Neural crest cell (in vitro differentiated cells): ENCODE measurements around the gene TUT4. TPM values are rescaled to one million over a fixed set of nuclear protein-coding genes. Genes with fewer than 3 reads are reported as not detected.

Experiments used
- DNase-seq: peaks from one replicate; pipeline ENCODE4 v3.0.0; 2021; ENCODE audit warnings: low read depth, mixed read lengths, low spot score
- H3K27ac Mint-ChIP-seq: one replicate; pipeline ENCODE4 v1.8.0; 2021; ENCODE audit warnings: mild to moderate bottlenecking, mixed read lengths; ENCODE audit not compliant: unreplicated experiment
- H3K27me3 Mint-ChIP-seq: 2 replicates; pipeline ENCODE4 v1.8.0; 2021; ENCODE audit warnings: low read depth, mild to moderate bottlenecking, mixed read lengths
- H3K36me3 Mint-ChIP-seq: 2 replicates; pipeline ENCODE4 v1.8.0; 2021; ENCODE audit warnings: low read depth, mild to moderate bottlenecking, mixed read lengths
- H3K4me1 Mint-ChIP-seq: 2 replicates; pipeline ENCODE4 v1.8.0; 2021; ENCODE audit warnings: mixed read lengths
- H3K4me3 Mint-ChIP-seq: one replicate; pipeline ENCODE4 v1.8.0; 2021; ENCODE audit warnings: mild to moderate bottlenecking, mixed read lengths
- H3K9me3 Mint-ChIP-seq: 2 replicates; pipeline ENCODE4 v1.8.0; 2021; ENCODE audit warnings: mixed read lengths
- CTCF ChIP-seq: fragments of 200-600 bp; sonication (generic); conservative IDR thresholded peaks from 2 replicates; pipeline ENCODE4 v1.5.0; 2021; ENCODE audit warnings: antibody characterized with exemption, mild to moderate bottlenecking
- total RNA-seq: library from RNA; stranded (reverse); gene quantifications from 2 replicates; pipeline ENCODE4 v1.2.1, GENCODE V29; 2021

Gene TUT4
- total RNA-seq, 1 donor from 2014 or later = 88.0 TPM

GRCh38 chr1:52414942-52415341, 137.9 kb downstream of the TUT4 start:
- peaks cover 18% of the 10 kb centered on the region for H3K36me3 Mint-ChIP-seq
- H3K4me3 Mint-ChIP-seq = no peak overlapping the region
- H3K27me3 Mint-ChIP-seq = no peaks in the 10 kb centered on the region
- no peaks in the 10 kb centered on the region for H3K4me1 Mint-ChIP-seq
- no peak overlapping the region for H3K27ac Mint-ChIP-seq
- H3K9me3 Mint-ChIP-seq = no peaks in the 10 kb centered on the region
- no peak for TF ChIP-seq CTCF
- DNase-seq = no peak

GRCh38 chr1:52413410-52413989, 139.4 kb downstream of the TUT4 start:
- DNase-seq = no peak
- H3K36me3 Mint-ChIP-seq = peaks cover 20% of the 10 kb centered on the region
- H3K27me3 Mint-ChIP-seq = no peaks in the 10 kb centered on the region
- H3K27ac Mint-ChIP-seq = no peak overlapping the region
- H3K4me3 Mint-ChIP-seq = no peak overlapping the region
- H3K9me3 Mint-ChIP-seq = no peaks in the 10 kb centered on the region
- no peak for TF ChIP-seq CTCF
- no peaks in the 10 kb centered on the region for H3K4me1 Mint-ChIP-seq

- peak overlapping the region; percentile 100 for H3K27ac Mint-ChIP-seq
These were observed 147.9 kb downstream of the TUT4 start for GRCh38 chr1:52404975-52405338.

GRCh38 chr1:52404116-52404974, 148.5 kb downstream of the TUT4 start, which contains the start of the genes ORC1 and PRPF38A:
Gene ORC1, minus strand, starts transcription at chr1:52404423. Its CDS starts 2,200 bp downstream, at chr1:52402223.
Gene PRPF38A, plus strand, starts transcription at chr1:52404602. Its CDS starts 148 bp downstream, at chr1:52404750.
- DNase-seq = peak; percentile 96
- Mint-ChIP-seq H3K27me3 (no peaks in the 10 kb centered on the region), H3K9me3 (no peaks in the 10 kb centered on the region), H3K4me3 (peak within 1 kb of the TSS; percentile 100), H3K36me3 (peaks cover 20% of the 10 kb centered on the region), H3K4me1 (peaks cover 39% of the 10 kb centered on the region), H3K27ac (peak within 1 kb of the TSS; percentile 100)
- peak; percentile 69 for TF ChIP-seq CTCF

More at GRCh38 chr1:52404975-52405338, 147.9 kb downstream of the TUT4 start:
- TF ChIP-seq CTCF = no peak
- peak overlapping the region; percentile 100 for H3K4me3 Mint-ChIP-seq
- peaks cover 39% of the 10 kb centered on the region for H3K4me1 Mint-ChIP-seq
- H3K9me3 Mint-ChIP-seq = no peaks in the 10 kb centered on the region
- H3K36me3 Mint-ChIP-seq = peaks cover 20% of the 10 kb centered on the region
- H3K27me3 Mint-ChIP-seq = no peaks in the 10 kb centered on the region
- DNase-seq = no peak

GRCh38 chr1:52403566-52404115, 149.3 kb downstream of the TUT4 start:
- Mint-ChIP-seq H3K4me1 (peaks cover 39% of the 10 kb centered on the region), H3K27ac (peak overlapping the region; percentile 100), H3K27me3 (no peaks in the 10 kb centered on the region), H3K4me3 (peak overlapping the region; percentile 100), H3K36me3 (peaks cover 15% of the 10 kb centered on the region), H3K9me3 (no peaks in the 10 kb centered on the region)
- no peak for TF ChIP-seq CTCF
- DNase-seq = no peak
